H7 (cell line): Measurements from ENCODE around the gene AMBP. TPM values are rescaled to one million over a fixed set of nuclear protein-coding genes. Genes with fewer than 3 reads are reported as not detected.
A peak's percentile ranks its signal among the peaks of the same experiment; 100 is the strongest.

ENCODE experiments used
- DNase-seq: peaks from one replicate; pipeline ENCODE4 v3.0.0; 2012
- H3K27me3 ChIP-seq: 2 replicates; pipeline ENCODE4 v1.6.0; 2011; ENCODE audit warnings: mild to moderate bottlenecking, low read length; ENCODE audit not compliant: control insufficient read depth, insufficient read depth
- H3K36me3 ChIP-seq: replicated peaks from 2 replicates; pipeline ENCODE4 v1.5.1; 2011; ENCODE audit warnings: low read length; ENCODE audit not compliant: control insufficient read depth, insufficient read depth
- H3K4me3 ChIP-seq: 2 replicates; pipeline ENCODE4 v1.5.1; 2011; ENCODE audit warnings: low read depth, mild to moderate bottlenecking, control low read depth, low read length, moderate library complexity; ENCODE audit not compliant: insufficient read depth
- total RNA-seq: library from RNA; depleted of rRNA; stranded (reverse); fragments of >200 nt; shearing (Covaris generic); gene quantifications from 2 replicates; pipeline ENCODE4 v1.2.3, GENCODE V29; 2014

The AMBP gene
- total RNA-seq, 1 experiment from 2014 or later = 1.6 TPM

DNA sequence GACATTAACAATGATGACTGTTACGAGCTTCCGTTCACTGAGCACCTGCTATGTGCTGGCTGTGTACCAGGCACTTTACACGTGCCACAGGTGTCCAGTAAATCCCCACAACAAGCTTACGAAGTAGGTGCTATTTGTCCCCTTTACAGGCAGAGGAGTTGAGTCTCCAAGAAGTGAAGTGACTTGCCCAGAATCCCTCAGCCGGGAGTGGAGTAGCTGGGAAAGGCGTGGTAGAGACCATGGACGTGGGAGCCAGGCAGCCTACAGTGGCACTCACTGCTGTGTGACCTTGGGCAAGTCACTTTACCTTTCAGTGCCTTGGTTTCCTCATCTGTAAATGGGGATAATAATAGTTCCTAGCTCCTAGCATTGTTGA, 669 bp upstream of the AMBP start:
- Histone ChIP-seq H3K27me3 (peaks cover 3% of the 10 kb centered on the region; the same call in 1 of the 2 replicates), H3K4me3 (no peak overlapping the region), H3K36me3 (no peaks in the 10 kb centered on the region)
- DNase-seq = no peak

DNA sequence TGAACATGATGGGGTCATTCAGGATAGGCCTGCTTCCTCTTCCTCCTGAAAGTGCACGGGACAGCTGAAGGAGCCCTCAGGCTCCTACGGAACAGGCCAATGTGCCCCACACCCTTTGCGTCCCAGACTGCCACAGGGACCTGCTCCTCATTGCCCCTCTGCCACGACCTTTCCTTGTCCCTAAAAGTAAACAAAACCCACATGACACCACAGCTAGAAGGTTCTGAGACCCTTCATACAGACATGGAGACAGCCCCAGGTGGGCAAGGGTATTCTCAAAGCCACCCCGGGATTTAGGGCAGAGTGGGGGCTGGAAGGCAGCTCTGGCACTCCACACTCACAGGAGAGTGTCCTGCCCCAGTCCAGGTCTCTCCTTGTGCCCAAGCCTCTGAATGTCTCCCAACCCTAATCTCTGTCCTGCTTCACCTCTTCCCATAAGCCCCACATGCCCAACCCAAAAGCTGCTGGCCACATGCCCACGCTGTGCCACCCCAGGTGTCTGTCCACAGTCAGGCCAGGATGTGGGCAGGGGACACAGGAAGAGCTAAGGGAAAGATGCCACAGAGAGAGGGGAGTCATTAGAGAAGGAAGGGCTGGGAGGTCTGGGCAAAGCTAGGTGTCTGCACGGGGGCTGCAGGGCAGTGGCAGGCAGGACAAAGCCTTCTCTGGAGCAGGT, 800 bp downstream of the AMBP start:
- no peak overlapping the region for H3K4me3 ChIP-seq
- no peaks in the 10 kb centered on the region for H3K36me3 ChIP-seq
- no peak for DNase-seq
- peaks cover 3% of the 10 kb centered on the region; the same call in 1 of the 2 replicates for H3K27me3 ChIP-seq

- Histone ChIP-seq H3K36me3 (no peaks in the 10 kb centered on the region), H3K4me3 (no peak overlapping the region), H3K27me3 (peaks cover 3% of the 10 kb centered on the region; the same call in 1 of the 2 replicates)
- DNase-seq = no peak
Measured at GRCh38 chr9:114076237-114077161, 1.6 kb downstream of the AMBP start.

- Histone ChIP-seq H3K27me3 (peaks cover 3% of the 10 kb centered on the region; the same call in 1 of the 2 replicates), H3K4me3 (no peak overlapping the region), H3K36me3 (no peaks in the 10 kb centered on the region)
- DNase-seq = no peak
Measured at GRCh38 chr9:114075602-114076001, 2.5 kb downstream of the AMBP start.

- peak; percentile 63 for DNase-seq
Measured at GRCh38 chr9:114072184-114073140, 5.6 kb downstream of the AMBP start.

GRCh38 chr9:114071197-114071795, 6.8 kb downstream of the AMBP start:
- Histone ChIP-seq H3K36me3 (no peaks in the 10 kb centered on the region), H3K27me3 (peaks cover 3% of the 10 kb centered on the region; the same call in 1 of the 2 replicates), H3K4me3 (no peak overlapping the region)
- no peak for DNase-seq

More at GRCh38 chr9:114072184-114073140, 5.6 kb downstream of the AMBP start:
- no peak overlapping the region for H3K4me3 ChIP-seq
- no peaks in the 10 kb centered on the region for H3K36me3 ChIP-seq
- H3K27me3 ChIP-seq = peaks cover 3% of the 10 kb centered on the region; the same call in 1 of the 2 replicates

DNA sequence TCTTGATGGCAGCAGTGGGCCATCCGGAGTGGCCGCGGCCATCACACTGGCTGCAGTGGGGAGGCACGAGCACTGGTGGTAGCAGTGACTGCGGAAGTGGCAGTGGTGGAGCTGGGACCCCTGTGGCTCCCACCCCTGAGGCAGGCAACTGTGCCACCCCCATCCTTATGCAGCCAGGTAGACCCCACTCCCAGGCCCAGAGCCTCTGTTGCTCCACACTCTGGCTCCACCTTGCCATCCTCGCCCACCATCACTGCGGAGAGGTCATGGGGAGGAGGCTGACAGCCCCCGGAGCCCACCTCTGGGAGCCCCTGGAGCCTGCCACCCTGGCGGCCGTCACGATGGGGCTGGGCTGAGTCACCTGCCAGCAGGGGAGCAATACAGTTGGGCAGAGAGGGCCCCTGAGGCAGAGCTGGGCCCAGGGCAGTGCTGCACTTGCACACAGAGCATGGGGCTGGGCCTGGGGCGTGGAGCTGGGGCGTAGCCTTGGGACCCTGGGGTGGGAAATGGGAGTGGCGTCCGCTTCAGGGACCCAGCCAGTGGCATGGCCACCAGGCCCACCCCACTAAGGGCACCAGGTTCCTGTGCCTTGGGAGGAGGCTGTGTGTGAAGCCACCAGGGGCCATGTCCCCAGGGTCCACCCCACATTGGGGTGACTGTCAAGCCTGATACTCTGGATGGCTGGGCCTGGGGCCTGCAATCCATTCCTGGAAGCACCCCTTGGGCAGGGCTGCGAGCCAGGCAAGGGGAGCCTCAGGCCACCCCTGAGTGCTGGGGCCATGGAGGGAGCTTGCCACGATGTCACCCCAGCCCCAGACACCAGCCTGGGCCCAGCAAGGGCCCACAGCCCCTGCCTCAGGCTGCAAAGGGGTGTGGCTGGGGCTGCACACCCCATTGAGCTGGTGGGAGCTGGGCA, 7.7 kb downstream of the AMBP start:
- no peak overlapping the region for H3K4me3 ChIP-seq
- DNase-seq = no peak
- no peaks in the 10 kb centered on the region for H3K36me3 ChIP-seq
- peaks cover 3% of the 10 kb centered on the region; the same call in 1 of the 2 replicates for H3K27me3 ChIP-seq

- Histone ChIP-seq H3K36me3 (no peaks in the 10 kb centered on the region), H3K27me3 (peaks cover under 1% of the 10 kb centered on the region; the same call in 1 of the 2 replicates), H3K4me3 (no peak overlapping the region)
- DNase-seq = no peak
Measured at GRCh38 chr9:114069476-114070187, 8.5 kb downstream of the AMBP start.

GRCh38 chr9:114065304-114065703, 12.8 kb downstream of the AMBP start:
- no peak overlapping the region for H3K4me3 ChIP-seq
- no peaks in the 10 kb centered on the region for H3K27me3 ChIP-seq
- no peaks in the 10 kb centered on the region for H3K36me3 ChIP-seq
- no peak for DNase-seq

- Histone ChIP-seq H3K27me3 (no peaks in the 10 kb centered on the region), H3K4me3 (no peak overlapping the region), H3K36me3 (no peaks in the 10 kb centered on the region)
- DNase-seq = no peak
Measured at GRCh38 chr9:114061830-114062474, 16.1 kb downstream of the AMBP start.

DNA sequence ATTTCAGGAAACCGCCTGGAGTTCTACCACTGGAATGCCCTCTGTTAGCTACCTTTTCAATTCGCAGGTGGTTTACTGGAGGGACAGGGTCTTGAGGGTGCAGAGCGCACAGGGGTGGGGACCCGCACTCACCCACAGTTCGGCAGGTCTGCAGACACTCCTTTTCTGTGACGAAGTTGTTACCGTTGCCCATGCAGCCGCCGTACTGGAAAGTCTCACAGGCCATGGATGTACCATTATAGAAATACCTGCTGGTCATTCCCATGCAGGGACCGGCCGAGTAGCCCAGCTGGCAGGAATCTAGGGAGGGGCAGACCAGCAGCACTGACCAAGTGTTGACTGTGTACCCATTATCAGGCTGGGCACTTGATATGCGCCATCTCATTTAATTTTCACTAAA, 16.8 kb downstream of the AMBP start:
- H3K4me3 ChIP-seq = no peak overlapping the region
- H3K27me3 ChIP-seq = no peaks in the 10 kb centered on the region
- H3K36me3 ChIP-seq = no peaks in the 10 kb centered on the region
- DNase-seq = no peak

DNA sequence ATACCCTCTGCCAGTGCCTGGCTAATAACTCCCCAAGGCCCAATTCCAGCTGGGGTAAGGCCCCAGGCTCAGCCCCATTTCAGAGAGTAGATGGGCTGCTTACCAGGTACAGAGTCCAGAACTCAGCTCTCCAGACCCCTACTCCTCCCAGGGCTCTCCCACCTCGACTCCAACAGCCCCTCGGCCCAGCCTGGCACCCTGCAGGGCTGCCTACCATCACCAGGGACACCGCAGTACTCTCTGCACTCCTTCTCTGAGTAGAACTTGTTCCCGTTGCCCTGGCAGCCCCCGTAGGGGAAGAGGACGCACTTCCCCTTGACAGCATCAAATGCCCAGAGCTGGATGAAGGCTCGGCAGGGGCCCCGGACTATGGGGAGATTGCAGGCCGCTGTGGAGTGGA, 17.4 kb downstream of the AMBP start:
- no peak overlapping the region for H3K4me3 ChIP-seq
- no peak for DNase-seq
- no peaks in the 10 kb centered on the region for H3K36me3 ChIP-seq
- H3K27me3 ChIP-seq = no peaks in the 10 kb centered on the region
